GM06990 (cell line): Measurements from ENCODE around the gene TMPRSS3.

Experiments used
- DNase-seq: peaks from one replicate; pipeline ENCODE4 v3.0.0-alpha.2; 2011; ENCODE audit not compliant: insufficient read length; ENCODE audit errors: extremely low read depth
- H3K27me3 ChIP-seq: replicated peaks from 2 replicates; pipeline ENCODE4 v1.6.0; 2011; ENCODE audit warnings: low read length; ENCODE audit not compliant: control insufficient read depth, insufficient read depth
- H3K36me3 ChIP-seq: 2 replicates; pipeline ENCODE4 v1.5.1; 2011; ENCODE audit warnings: low read length; ENCODE audit not compliant: control insufficient read depth, insufficient read depth
- H3K4me3 ChIP-seq: replicated peaks from 2 replicates; pipeline ENCODE4 v1.5.1; 2011; ENCODE audit warnings: low read depth, mild to moderate bottlenecking, control low read depth, low read length
- CTCF ChIP-seq: IDR thresholded peaks from 2 replicates; pipeline ENCODE4 v1.5.1; 2011; ENCODE audit warnings: low read length, control low read depth, mild to moderate bottlenecking, inconsistent platforms; ENCODE audit not compliant: insufficient read depth, poor library complexity, severe bottlenecking

Gene TMPRSS3

GRCh38 chr21:42350318-42350910 lies 45.4 kb downstream of the TMPRSS3 start:
- Histone ChIP-seq H3K4me3 (no peak overlapping the region), H3K27me3 (peaks cover 2% of the 10 kb centered on the region; the same call in 1 of the 2 replicates), H3K36me3 (no peaks in the 10 kb centered on the region)
- no peak for TF ChIP-seq CTCF
- DNase-seq, result no peak

GRCh38 chr21:42349420-42350317 lies 46.2 kb downstream of the TMPRSS3 start:
- Histone ChIP-seq H3K36me3 (no peaks in the 10 kb centered on the region), H3K4me3 (no peak overlapping the region), H3K27me3 (peaks cover 2% of the 10 kb centered on the region; the same call in 1 of the 2 replicates)
- no peak for DNase-seq
- no peak for TF ChIP-seq CTCF

- Histone ChIP-seq H3K4me3 (no peak overlapping the region), H3K27me3 (peaks cover 2% of the 10 kb centered on the region; the same call in 1 of the 2 replicates), H3K36me3 (no peaks in the 10 kb centered on the region)
- no peak for TF ChIP-seq CTCF
- DNase-seq, result no peak
Measured at GRCh38 chr21:42348762-42349161, 47.1 kb downstream of the TMPRSS3 start.

GRCh38 chr21:42347601-42348327 lies 48.1 kb downstream of the TMPRSS3 start:
- no peak for TF ChIP-seq CTCF
- DNase-seq, result no peak
- no peaks in the 10 kb centered on the region for H3K36me3 ChIP-seq
- H3K27me3 ChIP-seq, result peaks cover 2% of the 10 kb centered on the region; the same call in 1 of the 2 replicates
- H3K4me3 ChIP-seq, result no peak overlapping the region

- no peak for DNase-seq
- Histone ChIP-seq H3K4me3 (no peak overlapping the region), H3K27me3 (peaks cover 2% of the 10 kb centered on the region; the same call in 1 of the 2 replicates), H3K36me3 (no peaks in the 10 kb centered on the region)
- no peak for TF ChIP-seq CTCF
Measured at GRCh38 chr21:42346866-42347600, 48.8 kb downstream of the TMPRSS3 start.
